HEK293 (cell line): ENCODE measurements around the gene GIT1.

Experiments
- CTCF ChIA-PET: fragments of 350-600 bp; formaldehyde crosslinking; extraction: SDS; loops from one replicate; lab custom pipeline; 2021; ENCODE audit warnings: antibody characterized with exemption; lab: Yijun Ruan, JAX
- POLR2A ChIA-PET: fragments of 300-600 bp; formaldehyde crosslinking; extraction: SDS; loops from one replicate; lab custom pipeline; 2020; ENCODE audit warnings: antibody characterized with exemption, inconsistent platforms; lab: Yijun Ruan, JAX
- H3K27ac ChIP-seq: fragments of 200-500 bp; sonication (Bioruptor generic); 2 replicates; pipeline ENCODE4 v1.5.1; 2014; ENCODE audit warnings: low read depth, low read length, control low read depth, inconsistent platforms; ENCODE audit errors: extremely low read depth
- H3K36me3 ChIP-seq, 2 experiments: fragments of 200-500 bp in 1 of 2; sonication (Bioruptor generic) in 1 of 2; 1 replicate in 1 of 2; 2 replicates in 1 of 2; pipeline ENCODE4 v1.5.1; 2014 to 2017; ENCODE audit warnings: inconsistent platforms in 2 of 2, low read length in 2 of 2; ENCODE audit not compliant: control insufficient read depth in 2 of 2, insufficient read depth in 1 of 2
- H3K4me1 ChIP-seq: fragments of 200-500 bp; sonication (Bioruptor generic); 2 replicates; pipeline ENCODE4 v1.5.1; 2014; ENCODE audit warnings: mild to moderate bottlenecking, low read length, inconsistent platforms; ENCODE audit not compliant: control insufficient read depth, insufficient read depth
- H3K4me3 ChIP-seq: 2 replicates; pipeline ENCODE4 v1.5.1; 2011; ENCODE audit warnings: low read depth, mild to moderate bottlenecking, control low read depth, low read length, moderate library complexity
- H3K9me3 ChIP-seq: fragments of 200-500 bp; sonication (Bioruptor generic); 2 replicates; pipeline ENCODE4 v1.5.1; 2014; ENCODE audit warnings: low read depth, low read length, inconsistent platforms; ENCODE audit not compliant: control insufficient read depth, insufficient read depth
- BCL11A ChIP-seq: fragments of 450-650 bp; formaldehyde crosslinking; IDR thresholded peaks from 2 replicates; pipeline ENCODE4 v1.5.1; 2016; ENCODE audit warnings: low read depth, missing biosample characterization, missing genetic modification characterization
- FEZF1 ChIP-seq: fragments of 450-650 bp; formaldehyde crosslinking; IDR thresholded peaks from 2 replicates; pipeline ENCODE4 v1.5.1; 2016; ENCODE audit warnings: missing biosample characterization, missing genetic modification characterization
- HIC1 ChIP-seq: fragments of 450-650 bp; formaldehyde crosslinking; IDR thresholded peaks from 2 replicates; pipeline ENCODE4 v1.5.1; 2016; ENCODE audit warnings: missing biosample characterization, missing genetic modification characterization
- KLF1 ChIP-seq: fragments of 450-650 bp; formaldehyde crosslinking; IDR thresholded peaks from 2 replicates; pipeline ENCODE4 v1.5.1; 2016; ENCODE audit warnings: missing biosample characterization, missing genetic modification characterization
- PATZ1 ChIP-seq: fragments of 450-650 bp; formaldehyde crosslinking; IDR thresholded peaks from 2 replicates; pipeline ENCODE4 v1.5.1; 2016; ENCODE audit warnings: missing biosample characterization, missing genetic modification characterization
- REST ChIP-seq: fragments of 450-650 bp; formaldehyde crosslinking; IDR thresholded peaks from 2 replicates; pipeline ENCODE4 v1.5.1; 2016; ENCODE audit warnings: missing biosample characterization, missing genetic modification characterization
- ZBTB17 ChIP-seq: fragments of 450-650 bp; formaldehyde crosslinking; IDR thresholded peaks from 2 replicates; pipeline ENCODE4 v1.5.1; 2016; ENCODE audit warnings: missing biosample characterization, missing genetic modification characterization
- ZNF112 ChIP-seq: fragments of 450-650 bp; formaldehyde crosslinking; IDR thresholded peaks from 2 replicates; pipeline ENCODE4 v1.5.0; 2017; ENCODE audit warnings: missing biosample characterization, missing genetic modification characterization
- ZNF19 ChIP-seq: fragments of 450-650 bp; formaldehyde crosslinking; IDR thresholded peaks from 2 replicates; pipeline ENCODE4; 2016; ENCODE audit warnings: missing biosample characterization, missing genetic modification characterization, low read depth
- ZNF23 ChIP-seq: fragments of 450-650 bp; formaldehyde crosslinking; IDR thresholded peaks from 2 replicates; pipeline ENCODE4 v1.5.1; 2016; ENCODE audit warnings: missing biosample characterization, missing genetic modification characterization, borderline replicate concordance
- ZNF274 ChIP-seq, 2 experiments: fragments of 200-500 bp in 1 of 2; fragments of 450-650 bp in 1 of 2; sonication (Bioruptor generic) in 1 of 2; formaldehyde crosslinking in 1 of 2; IDR thresholded peaks; 2 replicates each; pipeline versions ENCODE4 v1.5.1 to v1.6.1; 2014 to 2016; ENCODE audit warnings: borderline replicate concordance in 1 of 2, inconsistent platforms in 1 of 2, low read length in 1 of 2, missing biosample characterization in 1 of 2, missing genetic modification characterization in 1 of 2
- ZNF391 ChIP-seq: fragments of 450-650 bp; formaldehyde crosslinking; IDR thresholded peaks from 2 replicates; pipeline ENCODE4 v1.5.1; 2016; ENCODE audit warnings: low read depth, missing biosample characterization, missing genetic modification characterization, borderline replicate concordance
- ZNF600 ChIP-seq: fragments of 450-650 bp; formaldehyde crosslinking; IDR thresholded peaks from 2 replicates; pipeline ENCODE4 v1.5.1; 2016; ENCODE audit warnings: missing biosample characterization, missing genetic modification characterization
- ZNF707 ChIP-seq: fragments of 450-650 bp; formaldehyde crosslinking; IDR thresholded peaks from 2 replicates; pipeline ENCODE4 v1.5.1; 2016; ENCODE audit warnings: missing biosample characterization, missing genetic modification characterization
- ZSCAN30 ChIP-seq: fragments of 450-650 bp; IDR thresholded peaks from 2 replicates; pipeline ENCODE4 v1.5.1; 2018; ENCODE audit warnings: missing biosample characterization, mild to moderate bottlenecking, missing genetic modification characterization, moderate library complexity

GIT1 gene

GRCh38 chr17:29622337-29623282 is 33.2 kb upstream of the GIT1 start, which contains the start of gene CORO6 (continued):
- TF ChIP-seq ZNF707 (tag by site-specific recombination) (no peak), FEZF1 (no peak), ZNF274 (IDR thresholded peaks at IDR 0.05; ENCODE audit: low read length) (no peak), ZNF274 (tag by site-specific recombination; IDR thresholded peaks at IDR 0.05; ENCODE audit: borderline replicate concordance) (no peak), ZNF19 (no peak), ZNF112 (tag by site-specific recombination) (no peak)

- ChIA-PET POLR2A (interaction anchor here (1.1 to 2.0 kb wide), 2 partner anchors 17 to 30 kb away, joined by 3 to 7 read pairs; no protein-coding TSS in a partner anchor), CTCF (interaction anchor here (0.6 to 2.7 kb wide), 5 partner anchors 17 to 656 kb away, joined by 3 to 9 read pairs (median 6); no protein-coding TSS in a partner anchor)
- Histone ChIP-seq H3K36me3 (no peaks in the 10 kb centered on the region), H3K9me3 (no peaks in the 10 kb centered on the region), H3K27ac (no peak overlapping the region; the same call in 1 of the 2 replicates), H3K4me3 (peak overlapping the region; percentile 75; the same call in 1 of the 2 replicates), H3K4me1 (peaks cover 12% of the 10 kb centered on the region)
- no peak for TF ChIP-seq BCL11A
- peak; percentile 25; the same call in 1 of the 2 replicates for TF ChIP-seq ZBTB17
- TF ChIP-seq ZNF23 (tag by site-specific recombination): no peak
- TF ChIP-seq ZNF391 (tag by site-specific recombination): peak; percentile 21; the same call in 1 of the 2 replicates
- TF ChIP-seq ZSCAN30 (tag by site-specific recombination): peak; percentile 68
- TF ChIP-seq HIC1 (tag by site-specific recombination): no peak
- TF ChIP-seq PATZ1 (tag by site-specific recombination): peak; percentile 10; the same call in 1 of the 2 replicates
Observed at GRCh38 chr17:29621751-29622194, 32.3 kb upstream of the GIT1 start.

- no peak for TF ChIP-seq ZNF600 (tag by site-specific recombination)
- no peak for TF ChIP-seq REST (tag by site-specific recombination)
- TF ChIP-seq KLF1 (tag by site-specific recombination): peak; percentile 91
- Histone ChIP-seq H3K9me3 (no peaks in the 10 kb centered on the region), H3K36me3 (no peaks in the 10 kb centered on the region), H3K27ac (no peak overlapping the region), H3K4me1 (peaks cover 12% of the 10 kb centered on the region), H3K4me3 (no peak overlapping the region)
- ChIA-PET CTCF (interaction anchor here (0.6 to 2.7 kb wide), 9 partner anchors 18 to 657 kb away, joined by 3 to 9 read pairs (median 5); no protein-coding TSS in a partner anchor), POLR2A (interaction anchor here (2.0 kb wide), 1 partner anchor 29 kb away, joined by 7 read pairs; no protein-coding TSS in a partner anchor)
Observed at GRCh38 chr17:29620779-29621500, 31.5 kb upstream of the GIT1 start.
